ENCODE data around the gene RPL27. TPM values are rescaled to one million over a fixed set of nuclear protein-coding genes. Genes with fewer than 3 reads are reported as not detected.
"Not testable (repeated sequence)": the region's sequence is repeated elsewhere in the genome, so short reads cannot be mapped to it uniquely, and the experiment has no call there.

The RPL27 gene
- polyA plus RNA-seq, 1 experiment: 4,202 TPM

DNA sequence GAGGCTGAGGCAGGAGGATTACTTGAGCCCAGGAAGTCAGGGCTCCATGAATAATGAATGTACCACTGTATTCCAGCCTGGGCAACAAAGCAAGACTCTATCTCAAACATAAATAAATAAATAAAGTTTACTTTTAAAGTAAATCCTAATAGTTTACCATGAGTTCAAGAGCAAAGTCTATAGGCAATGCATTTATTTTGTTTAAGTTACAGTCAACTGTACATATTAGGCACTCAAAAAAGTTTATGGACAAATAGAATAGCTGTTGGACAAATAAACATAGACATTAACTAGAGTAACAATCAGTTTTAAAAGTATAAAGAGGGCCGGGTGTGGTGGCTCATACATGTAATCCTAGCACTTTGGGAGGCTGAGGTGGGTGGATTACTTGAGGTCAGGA, 30.3 kb upstream of the RPL27 start:
- TF ChIP-seq CTCF (IDR thresholded peaks at IDR 0.05; ENCODE audit: low read depth, low read length): no peak
- no peaks in the 10 kb centered on the region for H3K27me3 ChIP-seq (ENCODE audit: control insufficient read depth, insufficient read depth, low read length)
- no peak for DNase-seq (ENCODE audit: low read depth, low spot score)
- no peaks in the 10 kb centered on the region for H3K9me3 ChIP-seq (ENCODE audit: control insufficient read depth, insufficient read depth, low read length)
- H3K4me3 ChIP-seq (ENCODE audit: low read depth, low read length): no peak overlapping the region
- POLR2A ChIA-PET: interaction anchor here (0.6 to 1.1 kb wide), 2 partner anchors 19 to 30 kb away, joined by 3 to 6 read pairs; partner anchors contain the start of gene RPL27
- CTCF ChIA-PET: interaction anchor here (1.5 kb wide), 1 partner anchor 30 kb away, joined by 10 read pairs; the partner anchor contains the start of gene RPL27
- H3K27ac ChIP-seq (ENCODE audit: low read depth, low read length): no peak overlapping the region

DNA sequence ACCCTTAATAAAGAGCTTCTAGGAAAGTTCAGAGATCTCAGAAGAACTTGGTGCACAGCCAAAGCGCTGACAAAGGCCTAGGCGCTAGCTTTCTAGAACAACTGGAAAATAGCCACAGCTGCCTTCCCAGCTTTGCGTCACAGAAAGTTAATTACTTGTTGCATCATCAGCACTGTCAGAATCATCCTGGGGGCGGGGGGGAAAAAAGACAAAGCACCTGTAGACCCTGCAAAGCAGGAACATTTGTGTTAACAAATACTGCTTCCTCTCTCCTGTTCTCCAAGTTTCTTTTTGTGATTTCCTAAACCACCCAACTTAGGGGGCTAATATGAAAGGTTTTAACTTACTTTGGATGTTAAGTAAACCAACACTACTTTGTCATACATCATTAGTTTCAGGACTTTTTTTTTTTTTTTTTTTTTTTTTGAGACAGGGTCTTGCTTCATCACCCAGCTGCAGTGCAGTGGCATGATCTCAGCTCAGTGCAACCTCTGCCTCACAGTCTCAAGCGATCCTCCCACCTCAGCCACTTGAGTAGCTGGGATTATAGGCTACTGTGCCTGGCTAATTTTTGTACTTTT, 29.1 kb upstream of the RPL27 start:
- no peak overlapping the region for H3K4me3 ChIP-seq (ENCODE audit: low read depth, low read length)
- TF ChIP-seq CTCF (IDR thresholded peaks at IDR 0.05; ENCODE audit: low read depth, low read length): no peak
- no peaks in the 10 kb centered on the region for H3K27me3 ChIP-seq (ENCODE audit: control insufficient read depth, insufficient read depth, low read length)
- CTCF ChIA-PET: interaction anchor here (1.5 kb wide), 1 partner anchor 29 kb away, joined by 10 read pairs; the partner anchor contains the start of gene RPL27
- no peak for DNase-seq (ENCODE audit: low read depth, low spot score)
- no peak overlapping the region for H3K27ac ChIP-seq (ENCODE audit: low read depth, low read length)
- POLR2A ChIA-PET: interaction anchor here (0.7 to 1.1 kb wide), 3 partner anchors 29 to 705 kb away, joined by 4 to 7 read pairs (median 6); partner anchors contain the start of gene RPL27
- no peaks in the 10 kb centered on the region for H3K9me3 ChIP-seq (ENCODE audit: control insufficient read depth, insufficient read depth, low read length)

- no peak for DNase-seq (ENCODE audit: low read depth, low spot score)
- no peak for TF ChIP-seq CTCF (IDR thresholded peaks at IDR 0.05; ENCODE audit: low read depth, low read length)
- Histone ChIP-seq H3K27ac (ENCODE audit: low read depth, low read length) (no peak overlapping the region), H3K9me3 (ENCODE audit: control insufficient read depth, insufficient read depth, low read length) (no peaks in the 10 kb centered on the region), H3K27me3 (ENCODE audit: control insufficient read depth, insufficient read depth, low read length) (no peaks in the 10 kb centered on the region), H3K4me3 (ENCODE audit: low read depth, low read length) (no peak overlapping the region)
- ChIA-PET POLR2A (no interaction called here), CTCF (no interaction called here)
Observed at GRCh38 chr17:42971589-42971988, 26.6 kb upstream of the RPL27 start.

- POLR2A ChIA-PET; DNase-seq (ENCODE audit: low read depth, low spot score); H3K27ac ChIP-seq (ENCODE audit: low read depth, low read length); H3K9me3 ChIP-seq (ENCODE audit: control insufficient read depth, insufficient read depth, low read length); H3K27me3 ChIP-seq (ENCODE audit: control insufficient read depth, insufficient read depth, low read length); CTCF ChIA-PET; H3K4me3 ChIP-seq (ENCODE audit: low read depth, low read length): not testable (repeated sequence)
Observed at GRCh38 chr17:42973323-42973722, 24.9 kb upstream of the RPL27 start.

DNA sequence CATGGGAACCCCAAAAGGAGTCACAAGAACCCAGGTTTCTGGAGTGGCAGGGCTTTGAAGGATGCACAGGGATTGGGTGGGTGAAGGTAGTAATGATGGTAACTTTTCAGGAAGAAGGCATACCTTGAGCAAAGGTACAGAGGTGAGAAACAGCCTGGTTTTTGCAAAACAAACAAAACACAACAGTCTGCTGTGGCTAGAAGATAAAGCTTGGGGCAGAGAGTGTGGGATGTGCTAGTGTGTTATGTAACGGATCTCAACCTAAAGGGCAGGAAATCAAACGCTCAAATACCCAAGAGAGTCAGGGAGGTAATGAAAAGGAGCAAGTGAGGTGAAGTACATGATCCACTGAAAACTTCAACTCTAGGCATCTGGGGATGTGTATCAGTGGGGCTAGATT, 23.0 kb upstream of the RPL27 start:
- POLR2A ChIA-PET: no interaction called here
- CTCF ChIA-PET: interaction anchor here (1.7 kb wide), 1 partner anchor 23 kb away, joined by 3 read pairs; the partner anchor contains the start of gene RPL27

GRCh38 chr17:42975701-42976100, 22.5 kb upstream of the RPL27 start:
- ChIA-PET CTCF (interaction anchor here (1.7 kb wide), 1 partner anchor 23 kb away, joined by 3 read pairs; the partner anchor contains the start of gene RPL27), POLR2A (interaction anchor here (1.1 kb wide), 1 partner anchor 11 kb away, joined by 5 read pairs; no protein-coding TSS in a partner anchor)
- DNase-seq (ENCODE audit: low read depth, low spot score); H3K27ac ChIP-seq (ENCODE audit: low read depth, low read length); H3K27me3 ChIP-seq (ENCODE audit: control insufficient read depth, insufficient read depth, low read length); H3K4me3 ChIP-seq (ENCODE audit: low read depth, low read length); H3K9me3 ChIP-seq (ENCODE audit: control insufficient read depth, insufficient read depth, low read length): not testable (repeated sequence)

More for the DNA sequence above, 23.0 kb upstream of the RPL27 start:
- Histone ChIP-seq H3K27ac (ENCODE audit: low read depth, low read length) (no peak overlapping the region), H3K4me3 (ENCODE audit: low read depth, low read length) (no peak overlapping the region), H3K27me3 (ENCODE audit: control insufficient read depth, insufficient read depth, low read length) (no peaks in the 10 kb centered on the region), H3K9me3 (ENCODE audit: control insufficient read depth, insufficient read depth, low read length) (no peaks in the 10 kb centered on the region)
- no peak for TF ChIP-seq CTCF (IDR thresholded peaks at IDR 0.05; ENCODE audit: low read depth, low read length)
- DNase-seq (ENCODE audit: low read depth, low spot score): no peak

All from AG04450 (cell line).